Mucosa of descending colon (tissue), 3 donors: ENCODE results near the gene RPL10A. TPM values are rescaled to one million over a fixed set of nuclear protein-coding genes. Genes with fewer than 3 reads are reported as not detected.
"Not testable (repeated sequence)": the region's sequence is repeated elsewhere in the genome, so short reads cannot be mapped to it uniquely, and the experiment has no call there.

Experiments used
- ATAC-seq: fragments of 200-7000 bp; cut with Tn5 transposase; one replicate; pipeline ENCODE4 v1.9.1; 2020; ENCODE audit warnings: mild to moderate bottlenecking, moderate library complexity
- DNase-seq, 3 donors: peaks; one replicate each; pipeline ENCODE4 v3.0.0-alpha.2; 2020
- H3K36me3 ChIP-seq: fragments of 200-600 bp; one replicate; pipeline ENCODE4 v1.8.0; 2021; ENCODE audit warnings: low read depth, mild to moderate bottlenecking
- H3K4me1 ChIP-seq: fragments of 200-600 bp; one replicate; pipeline ENCODE4 v1.8.0; 2021; ENCODE audit warnings: low read depth, mild to moderate bottlenecking
- H3K4me3 ChIP-seq: fragments of 200-600 bp; one replicate; pipeline ENCODE4 v1.8.0; 2021; ENCODE audit warnings: mild to moderate bottlenecking
- H3K9me3 ChIP-seq: fragments of 200-600 bp; one replicate; pipeline ENCODE4 v1.8.0; 2021; ENCODE audit warnings: mild to moderate bottlenecking
- CTCF ChIP-seq: fragments of 200-600 bp; IDR thresholded peaks from one replicate; pipeline ENCODE4 v1.8.0; 2022; ENCODE audit warnings: antibody characterized with exemption, mild to moderate bottlenecking
- intact Hi-C, 2 donors: fragments of 100-400 bp; cut with DNase I in 1 of 2; cut with micrococcal nuclease in 1 of 2; formaldehyde crosslinking; loops; one replicate each; pipeline versions ENCODE4 v1.11.0 to v1.11.1; 2022; cut with DNase I, micrococcal nuclease
- total RNA-seq, 3 donors: library from RNA; stranded (reverse); fragmentation: NEBNext Ultra II Directional in 2 of 3; extraction: Animal tissue kit (Norgen Biotek cat#: 25700) in 2 of 3; gene quantifications; one replicate each; pipeline versions ENCODE4 v1.2.1 to v1.2.4, GENCODE V29; 2021 to 2023
- donor health status: DM: no; HTN: no; CAD: no; lungs with moderate emphysema.
- donor health status: DM: no; HTN: no; CAD: no.
- donor health status: DM: no; HTN: yes; CAD: no.

Gene RPL10A
- total RNA-seq, 3 donors from 2014 or later: 849 to 1,069 (median 985) TPM

GRCh38 chr6:35427435-35427834, 40.8 kb upstream of the RPL10A start:
- Histone ChIP-seq H3K9me3 (peaks cover 13% of the 10 kb centered on the region), H3K4me1 (peaks cover 7% of the 10 kb centered on the region), H3K36me3 (no peaks in the 10 kb centered on the region), H3K4me3 (no peak overlapping the region)
- ATAC-seq (no peak), DNase-seq (no peak)
- TF ChIP-seq CTCF: no peak
- intact Hi-C loops: no loop called here

- H3K36me3 ChIP-seq: no peaks in the 10 kb centered on the region
- intact Hi-C loops: no loop called here
Measured at GRCh38 chr6:35427851-35428321, 40.3 kb upstream of the RPL10A start.

GRCh38 chr6:35428421-35429149, 39.6 kb upstream of the RPL10A start:
- Histone ChIP-seq H3K9me3 (peaks cover 13% of the 10 kb centered on the region), H3K36me3 (no peaks in the 10 kb centered on the region), H3K4me3 (no peak overlapping the region), H3K4me1 (peaks cover 11% of the 10 kb centered on the region)
- DNase-seq (no peak), ATAC-seq (no peak)
- intact Hi-C loops: no loop called here
- TF ChIP-seq CTCF: no peak

More at GRCh38 chr6:35427851-35428321, 40.3 kb upstream of the RPL10A start:
- no peak for TF ChIP-seq CTCF
- DNase-seq: no peak
- Histone ChIP-seq H3K4me1 (peaks cover 11% of the 10 kb centered on the region), H3K4me3 (no peak overlapping the region), H3K9me3 (peaks cover 13% of the 10 kb centered on the region)
- ATAC-seq: no peak

GRCh38 chr6:35429463-35429862, 38.7 kb upstream of the RPL10A start:
- peaks cover 13% of the 10 kb centered on the region for H3K9me3 ChIP-seq
- ATAC-seq (no peak), DNase-seq (no peak)
- H3K4me1 ChIP-seq: peaks cover 13% of the 10 kb centered on the region
- H3K4me3 ChIP-seq: no peak overlapping the region
- no peaks in the 10 kb centered on the region for H3K36me3 ChIP-seq
- no peak for TF ChIP-seq CTCF
- intact Hi-C loops: no loop called here

GRCh38 chr6:35432291-35432690, 35.9 kb upstream of the RPL10A start:
- peaks cover 24% of the 10 kb centered on the region for H3K4me1 ChIP-seq
- H3K4me3 ChIP-seq: no peak overlapping the region
- ATAC-seq: peak; percentile 87
- no peaks in the 10 kb centered on the region for H3K36me3 ChIP-seq
- no peak for TF ChIP-seq CTCF
- peak; percentile 75 to 78 (median 75) for DNase-seq
- intact Hi-C loops: no loop called here
- peaks cover 13% of the 10 kb centered on the region for H3K9me3 ChIP-seq

GRCh38 chr6:35432702-35433101, 35.5 kb upstream of the RPL10A start:
- ATAC-seq, DNase-seq, H3K36me3 ChIP-seq, H3K4me3 ChIP-seq, intact Hi-C loops: not testable (repeated sequence)
- peaks cover 13% of the 10 kb centered on the region for H3K9me3 ChIP-seq
- H3K4me1 ChIP-seq: peaks cover 24% of the 10 kb centered on the region
